ENCODE data around the gene DDA1. TPM values are rescaled to one million over a fixed set of nuclear protein-coding genes. Genes with fewer than 3 reads are reported as not detected.
A peak's percentile ranks its signal among the peaks of the same experiment; 100 is the strongest.

DDA1 gene
- total and polyA plus RNA-seq, 2 of the 13 experiments (the other 11 are each of a cell fraction or from before 2014, with no cell fraction given) = 24.5 to 26.0 TPM

GRCh38 chr19:17321655-17322489 is 12.5 kb downstream of the DDA1 start:
- no peaks in the 10 kb centered on the region for H4K20me1 ChIP-seq (ENCODE audit: insufficient read depth, low read length)
- no peak overlapping the region for H3K4me2 ChIP-seq (ENCODE audit: low read depth, low read length)
- H2AFZ ChIP-seq (ENCODE audit: low read length) = no peak overlapping the region
- WGBS (ENCODE audit: low lambda C conversion rate) = 99% methylated on average over 11 of the region's 19 CpGs
- H3K27me3 ChIP-seq (ENCODE audit: control insufficient read depth in 1 of 2, insufficient read depth in 2 of 2, low read length in 2 of 2) = no peaks in the 10 kb centered on the region
- POLR2A ChIA-PET = interaction anchor here (1.3 to 1.6 kb wide), 2 partner anchors 10 to 13 kb away, joined by 3 read pairs; partner anchors contain the start of gene DDA1
- no peak overlapping the region for H3K9ac ChIP-seq (ENCODE audit: insufficient read depth, low read depth, low read length)
- no TSS peak for BruUV-seq (replicated peaks)
- no peak for FAIRE-seq
- peaks cover 7 to 25% of the 10 kb centered on the region in 2 experiments; a peak in 3 of 5 replicates for H3K36me3 ChIP-seq (replicated peaks in 1 of 2; ENCODE audit: control insufficient read depth in 1 of 2, insufficient read depth in 2 of 2, low read length in 2 of 2)
- no peaks in the 10 kb centered on the region for H3K9me3 ChIP-seq (ENCODE audit: low read length)
- CTCF ChIA-PET (ENCODE audit: low intra/inter-chr PET ratio, low total read pairs) = no interaction called here
- H3K27ac ChIP-seq (ENCODE audit: extremely low read length, insufficient read depth, low read length) = no peak overlapping the region
- no peak overlapping the region for H3K4me3 ChIP-seq (replicated peaks in 1 of 3; ENCODE audit: insufficient read depth in 1 of 3, low read depth in 2 of 3, low read length in 3 of 3)
- in situ Hi-C loops (cut with HindIII; ENCODE audit: extremely low pct_ligation_motif_present, low pct_unique_long_range_greater_than_20kb) = no loop called here
- intact Hi-C loops (cut with micrococcal nuclease; ENCODE audit: unreplicated experiment) = no loop called here
- H3K4me1 ChIP-seq (ENCODE audit: insufficient read depth, low read length) = no peaks in the 10 kb centered on the region
- 0 out of 2 replicates have a peak, but pooled peaks have one; percentile 6 for TF ChIP-seq AKAP8 (CRISPR knock-in tag; IDR thresholded peaks at IDR 0.05)
- TF ChIP-seq KLF16 (CRISPR knock-in tag; IDR thresholded peaks at IDR 0.05) = no peak
- TF ChIP-seq, protein P1, sequence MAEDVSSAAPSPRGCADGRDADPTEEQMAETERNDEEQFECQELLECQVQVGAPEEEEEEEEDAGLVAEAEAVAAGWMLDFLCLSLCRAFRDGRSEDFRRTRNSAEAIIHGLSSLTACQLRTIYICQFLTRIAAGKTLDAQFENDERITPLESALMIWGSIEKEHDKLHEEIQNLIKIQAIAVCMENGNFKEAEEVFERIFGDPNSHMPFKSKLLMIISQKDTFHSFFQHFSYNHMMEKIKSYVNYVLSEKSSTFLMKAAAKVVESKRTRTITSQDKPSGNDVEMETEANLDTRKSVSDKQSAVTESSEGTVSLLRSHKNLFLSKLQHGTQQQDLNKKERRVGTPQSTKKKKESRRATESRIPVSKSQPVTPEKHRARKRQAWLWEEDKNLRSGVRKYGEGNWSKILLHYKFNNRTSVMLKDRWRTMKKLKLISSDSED (CRISPR knock-in tag; IDR thresholded peaks at IDR 0.05) = no peak
- TF ChIP-seq RBAK (CRISPR knock-in tag; IDR thresholded peaks at IDR 0.05) = no peak
- TF ChIP-seq AGO2 (optimal IDR thresholded peaks at IDR 0.05; ENCODE audit: low read depth, low read length) = peak; percentile 44
- TF ChIP-seq ZNF687 (CRISPR knock-in tag; IDR thresholded peaks at IDR 0.05) = 0 out of 2 replicates have a peak, but pooled peaks have one; percentile 12
- no peak for TF ChIP-seq POLR2AphosphoS5 (IDR thresholded peaks at IDR 0.05; ENCODE audit: low read depth, low read length)
- ATAC-seq = peak; percentile 17
- no peaks in the 10 kb centered on the region for H3K79me2 ChIP-seq (ENCODE audit: insufficient read depth, low read length)
- DNase-seq (ENCODE audit: low spot score) = no peak
